GM19455 (cell line): ENCODE data around the gene DNAJC13.

Experiments used
- ATAC-seq: cut with Tn5 transposase; IDR thresholded peaks from one replicate; pipeline ENCODE4 v1.9.1; 2021; ENCODE audit not compliant: unreplicated experiment

Gene DNAJC13

GRCh38 chr3:132461544-132461943, 44.2 kb downstream of the DNAJC13 start:
- no peak for ATAC-seq

GRCh38 chr3:132464066-132464465, 46.8 kb downstream of the DNAJC13 start:
- ATAC-seq = no peak

DNA sequence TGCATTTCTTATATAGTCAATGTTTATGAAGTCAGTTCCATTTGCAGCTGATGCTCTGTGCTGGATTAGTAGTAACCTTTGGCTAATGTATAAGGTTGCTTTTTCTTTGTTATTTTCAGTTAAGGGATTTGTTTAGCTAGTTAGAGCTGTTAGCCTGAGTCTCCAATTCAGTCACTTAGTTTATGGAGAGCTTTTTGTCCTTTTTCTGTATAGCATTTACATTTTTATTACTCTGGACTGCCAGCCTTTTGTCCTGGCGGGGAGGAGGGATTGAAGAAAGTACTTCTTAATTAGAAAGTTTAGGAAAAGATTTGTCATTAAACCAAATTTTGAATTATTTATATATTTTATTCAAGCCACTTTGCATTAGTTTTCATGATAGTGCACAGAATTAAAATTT, 52.0 kb downstream of the DNAJC13 start:
- ATAC-seq = no peak

- ATAC-seq = no peak
Observed at GRCh38 chr3:132486099-132486498, 68.8 kb downstream of the DNAJC13 start.

DNA sequence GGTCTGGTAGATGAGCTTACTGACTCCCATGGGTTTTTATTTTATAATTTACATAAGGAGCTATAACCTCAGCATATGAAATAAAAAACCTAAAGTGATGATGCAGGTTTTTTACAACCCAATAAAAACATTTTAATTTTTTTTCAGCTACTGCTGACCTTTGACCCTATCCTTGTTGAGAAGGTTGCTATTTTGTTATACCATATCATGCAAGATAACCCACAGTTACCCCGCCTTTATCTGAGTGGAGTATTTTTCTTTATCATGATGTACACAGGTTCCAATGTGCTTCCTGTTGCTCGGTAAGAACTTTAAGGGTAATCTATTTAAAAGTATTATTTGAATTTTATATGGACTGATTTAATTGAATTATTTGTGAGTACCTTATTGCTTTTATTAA, 70.8 kb downstream of the DNAJC13 start:
- ATAC-seq = no peak

- ATAC-seq = no peak
Observed at GRCh38 chr3:132499071-132499470, 81.8 kb downstream of the DNAJC13 start.

DNA sequence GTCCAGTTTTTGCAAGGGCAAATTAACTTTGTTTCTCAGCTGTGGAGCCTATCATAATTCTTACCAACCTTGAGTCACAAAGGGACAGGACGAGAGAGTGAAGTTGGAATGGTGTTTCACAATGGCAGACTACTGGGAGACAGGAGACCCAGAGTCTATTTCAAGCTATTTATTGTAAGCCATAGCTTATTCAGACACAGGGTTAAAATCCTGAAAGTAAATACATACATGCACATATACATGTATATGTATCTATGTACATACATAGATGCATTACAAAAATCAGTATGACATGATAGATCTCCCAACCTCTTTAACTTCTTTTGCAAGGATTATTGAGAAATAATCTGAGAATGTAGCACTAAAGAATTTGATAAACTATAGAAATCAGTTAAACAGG, 86.3 kb downstream of the DNAJC13 start:
- ATAC-seq = no peak

- ATAC-seq = no peak
Observed at GRCh38 chr3:132504375-132504933, 87.2 kb downstream of the DNAJC13 start.

DNA sequence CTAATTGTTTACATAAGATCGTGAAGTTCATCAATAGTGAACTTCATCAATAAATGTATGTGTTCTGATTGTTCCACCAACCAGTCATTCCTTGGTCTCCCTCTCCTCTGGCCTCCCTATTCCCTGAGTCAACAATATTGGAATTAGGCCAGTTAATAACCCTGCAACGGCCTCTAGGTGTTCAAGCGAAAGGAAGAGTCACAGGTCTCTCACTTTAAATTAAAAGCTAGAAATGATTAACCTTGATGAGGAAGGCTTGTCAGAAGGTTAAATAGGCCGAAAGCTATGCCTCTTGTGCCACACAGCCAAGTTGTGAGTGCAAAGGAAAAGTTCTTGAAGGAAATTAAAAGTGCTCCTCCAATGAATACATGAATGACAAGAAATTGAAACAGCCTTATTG, 90.4 kb downstream of the DNAJC13 start:
- no peak for ATAC-seq

DNA sequence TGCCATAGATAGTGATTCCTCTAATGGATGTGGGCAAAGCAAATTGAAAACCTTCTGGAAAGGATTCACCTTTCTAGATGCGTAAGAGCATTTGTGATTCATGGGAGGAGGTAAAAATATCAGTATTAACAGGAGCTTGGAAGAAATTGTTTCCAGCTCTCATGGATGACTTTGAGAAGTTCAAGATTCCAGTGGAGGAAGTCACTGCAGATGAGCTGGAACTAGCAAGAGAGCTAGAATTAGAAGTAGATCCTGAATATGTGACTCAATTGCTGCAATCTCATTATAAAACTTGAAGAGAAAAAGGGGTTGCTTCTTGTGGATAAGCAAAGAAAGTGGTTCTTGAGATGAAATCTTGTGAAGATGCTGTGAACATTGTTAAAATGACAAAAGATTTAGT, 91.8 kb downstream of the DNAJC13 start:
- ATAC-seq = no peak

GRCh38 chr3:132509506-132509905, 92.2 kb downstream of the DNAJC13 start:
- ATAC-seq = no peak

GRCh38 chr3:132513057-132513456, 95.8 kb downstream of the DNAJC13 start:
- ATAC-seq = no peak

- no peak for ATAC-seq
Observed at GRCh38 chr3:132517311-132517710, 100.0 kb downstream of the DNAJC13 start.

DNA sequence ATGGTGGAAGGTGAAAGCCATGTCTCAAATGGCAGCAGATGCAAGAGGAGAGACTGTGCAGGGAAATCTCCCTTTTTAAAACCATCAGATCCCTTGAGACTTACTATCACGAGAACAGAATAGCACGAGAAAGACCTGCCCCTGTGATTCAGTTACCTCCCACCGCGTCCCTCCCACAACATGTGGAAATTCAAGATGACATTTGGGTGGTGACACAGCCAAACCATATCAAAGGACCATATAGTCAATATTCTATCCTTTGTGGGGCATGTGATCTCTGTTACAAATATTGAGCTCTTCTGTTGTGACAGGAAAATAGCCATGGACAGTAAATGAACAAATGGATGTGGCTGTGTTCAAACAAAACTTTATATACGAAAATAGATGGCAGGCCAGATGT, 102.6 kb downstream of the DNAJC13 start:
- no peak for ATAC-seq

GRCh38 chr3:132521901-132522300, 104.6 kb downstream of the DNAJC13 start:
- ATAC-seq = no peak

DNA sequence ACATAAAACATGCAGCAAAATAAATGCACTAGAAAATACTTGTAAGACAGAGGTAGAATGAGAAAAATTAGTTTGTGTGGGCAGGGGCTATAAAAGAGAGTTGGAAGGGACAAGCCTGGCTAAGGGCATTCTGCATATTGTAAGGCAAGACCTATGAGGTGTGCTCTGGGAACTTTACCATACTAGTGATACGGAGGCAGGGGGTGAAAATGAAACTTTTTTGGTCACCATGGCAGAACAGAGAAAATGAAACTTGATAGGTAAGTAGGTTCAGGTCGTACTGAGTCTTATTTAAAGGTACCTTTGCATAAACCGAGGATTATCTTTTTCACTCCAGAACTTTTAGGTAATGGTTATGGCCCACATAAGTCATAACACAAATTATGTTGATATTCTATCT, 105.1 kb downstream of the DNAJC13 start:
- ATAC-seq = peak; percentile 96

GRCh38 chr3:132530624-132531023, 113.3 kb downstream of the DNAJC13 start:
- ATAC-seq = no peak

DNA sequence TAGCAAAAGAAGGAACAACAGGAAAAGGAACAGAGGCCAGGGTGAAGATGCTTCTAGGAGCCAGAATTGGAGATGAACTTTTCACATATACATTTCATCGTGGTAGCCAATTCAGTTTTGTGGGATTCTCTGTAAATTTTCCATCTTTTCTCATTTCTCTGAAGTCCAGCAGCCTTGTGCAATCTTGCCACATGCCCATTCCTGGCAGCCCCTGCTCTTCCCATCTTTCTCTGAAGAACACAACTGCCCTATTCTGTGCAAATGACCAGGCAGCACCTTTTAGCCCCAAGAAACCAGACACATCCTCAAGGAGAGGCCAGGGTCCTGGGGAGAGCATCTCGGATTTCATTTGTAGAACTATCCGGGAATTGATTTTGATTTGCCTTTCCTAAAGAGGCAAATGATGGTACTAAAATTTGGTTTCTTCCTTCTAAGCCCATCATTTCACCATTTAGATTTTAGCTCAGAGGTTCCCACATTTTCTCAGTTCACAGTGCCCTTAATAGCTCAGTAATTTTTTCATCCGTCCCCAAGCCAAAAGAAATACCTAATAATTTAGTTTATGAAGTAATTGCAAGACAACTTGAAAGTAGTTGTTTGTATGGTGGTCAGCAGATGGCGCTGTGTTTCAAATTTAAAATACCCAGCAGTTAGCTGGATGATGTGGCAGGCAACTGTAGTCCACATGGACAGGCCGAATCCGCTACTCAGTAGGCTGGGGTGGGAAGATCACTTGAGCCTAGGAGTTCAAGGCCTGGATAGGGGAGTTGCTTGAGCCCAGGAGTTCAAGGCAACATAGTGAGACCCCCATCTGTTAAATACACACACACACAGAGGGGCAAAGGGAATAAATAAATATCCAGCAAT, 118.5 kb downstream of the DNAJC13 start:
- ATAC-seq = no peak

- ATAC-seq = no peak
Observed at GRCh38 chr3:132536442-132537153, 119.3 kb downstream of the DNAJC13 start.

DNA sequence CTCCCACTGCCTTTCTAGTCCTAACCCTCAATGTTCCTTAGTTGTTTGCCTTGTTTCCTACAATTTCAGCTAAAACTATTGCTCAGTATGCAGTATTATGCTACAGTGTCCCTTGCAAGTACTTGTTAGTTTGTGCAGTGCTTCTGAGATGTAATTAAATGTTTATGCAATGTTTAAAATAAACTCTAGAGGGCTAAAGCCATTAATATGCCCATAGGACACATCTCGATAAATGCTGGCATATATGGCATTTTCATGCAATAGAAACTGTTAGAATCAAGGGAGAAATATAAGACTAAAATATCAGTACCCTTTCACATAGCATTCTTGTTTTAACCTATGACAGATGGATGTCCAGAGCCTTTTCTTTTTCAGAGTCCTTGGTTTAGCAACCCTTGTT, 120.0 kb downstream of the DNAJC13 start:
- no peak for ATAC-seq

- no peak for ATAC-seq
Observed at GRCh38 chr3:132538072-132538471, 120.8 kb downstream of the DNAJC13 start.

- ATAC-seq = no peak
Observed at GRCh38 chr3:132539681-132540080, 122.4 kb downstream of the DNAJC13 start.
